Astrocyte (in vitro differentiated cells and primary cell): ENCODE data around the gene CYGB. TPM values are rescaled to one million over a fixed set of nuclear protein-coding genes. Genes with fewer than 3 reads are reported as not detected.

Source experiments
- DNase-seq: peaks from one replicate; pipeline ENCODE4 v3.0.0-alpha.2; 2010; ENCODE audit warnings: low read depth
- FAIRE-seq: peaks from 2 replicates; lab custom pipeline; 2011; peaks lifted over from hg19 to GRCh38; lab: Jason Lieb, UNC
- H2AFZ ChIP-seq: 2 replicates; pipeline ENCODE4 v1.6.0; 2012; ENCODE audit warnings: low read depth, low read length, inconsistent platforms
- H3K27ac ChIP-seq: 2 replicates; pipeline ENCODE4 v1.5.1; 2011; ENCODE audit warnings: low read depth, low read length, inconsistent platforms
- H3K27me3 ChIP-seq: 2 replicates; pipeline ENCODE4 v1.6.0; 2011; ENCODE audit warnings: low read length, inconsistent platforms; ENCODE audit not compliant: insufficient read depth
- H3K36me3 ChIP-seq: 2 replicates; pipeline ENCODE4 v1.5.1; 2011; ENCODE audit warnings: low read length, inconsistent platforms; ENCODE audit not compliant: insufficient read depth
- H3K4me1 ChIP-seq: 2 replicates; pipeline ENCODE4 v1.5.1; 2011; ENCODE audit warnings: low read length, inconsistent platforms; ENCODE audit not compliant: insufficient read depth
- H3K4me2 ChIP-seq: 2 replicates; pipeline ENCODE4 v1.6.0; 2012; ENCODE audit warnings: low read length, inconsistent platforms
- H3K4me3 ChIP-seq: 2 replicates; pipeline ENCODE4 v1.5.1; 2011; ENCODE audit warnings: low read depth, mild to moderate bottlenecking, low read length, inconsistent platforms; ENCODE audit not compliant: insufficient read depth
- H3K79me2 ChIP-seq: 2 replicates; pipeline ENCODE4 v1.6.0; 2012; ENCODE audit warnings: mild to moderate bottlenecking, low read length, inconsistent platforms; ENCODE audit not compliant: insufficient read depth
- H3K9ac ChIP-seq: 2 replicates; pipeline ENCODE4 v1.6.0; 2012; ENCODE audit warnings: mild to moderate bottlenecking, low read length, inconsistent platforms
- H3K9me3 ChIP-seq: 2 replicates; pipeline ENCODE4 v1.5.1; 2012; ENCODE audit warnings: low read depth, mild to moderate bottlenecking, low read length, inconsistent platforms; ENCODE audit not compliant: insufficient read depth
- H4K20me1 ChIP-seq: 2 replicates; pipeline ENCODE4 v1.6.0; 2012; ENCODE audit warnings: low read length, inconsistent platforms; ENCODE audit not compliant: insufficient read depth
- H3K27ac Mint-ChIP-seq: one replicate; pipeline ENCODE4 v1.8.0; 2021; ENCODE audit warnings: mild to moderate bottlenecking, mixed read lengths; ENCODE audit not compliant: unreplicated experiment
- H3K27me3 Mint-ChIP-seq: one replicate; pipeline ENCODE4 v1.8.0; 2021; ENCODE audit warnings: low read depth, mixed read lengths; ENCODE audit not compliant: unreplicated experiment
- H3K36me3 Mint-ChIP-seq: one replicate; pipeline ENCODE4 v1.8.0; 2021; ENCODE audit warnings: low read depth, mixed read lengths; ENCODE audit not compliant: unreplicated experiment
- H3K4me1 Mint-ChIP-seq: one replicate; pipeline ENCODE4 v1.8.0; 2021; ENCODE audit warnings: low read depth, mixed read lengths; ENCODE audit not compliant: unreplicated experiment
- H3K4me3 Mint-ChIP-seq: one replicate; pipeline ENCODE4 v1.8.0; 2021; ENCODE audit warnings: mild to moderate bottlenecking, moderate library complexity, mixed read lengths; ENCODE audit not compliant: unreplicated experiment
- H3K9me3 Mint-ChIP-seq: one replicate; pipeline ENCODE4 v1.8.0; 2021; ENCODE audit warnings: mild to moderate bottlenecking, mixed read lengths; ENCODE audit not compliant: unreplicated experiment
- EZH2 ChIP-seq: IDR thresholded peaks from 2 replicates; pipeline ENCODE4 v1.6.1; 2012; ENCODE audit warnings: mild to moderate bottlenecking, low read length, inconsistent platforms; ENCODE audit not compliant: insufficient read depth
- total RNA-seq: library from RNA; stranded (reverse); gene quantifications from 2 replicates; pipeline ENCODE4 v1.2.1, GENCODE V29; 2021
- TF ChIP-seq, protein P1 (sequence below): IDR thresholded peaks from 2 replicates; pipeline ENCODE4 v1.5.1; 2011; ENCODE audit warnings: low read depth, mild to moderate bottlenecking, inconsistent platforms, low read length, moderate library complexity; ENCODE audit not compliant: insufficient read depth

The CYGB gene
- total RNA-seq, 1 donor from 2014 or later: 29.2 TPM

DNA sequence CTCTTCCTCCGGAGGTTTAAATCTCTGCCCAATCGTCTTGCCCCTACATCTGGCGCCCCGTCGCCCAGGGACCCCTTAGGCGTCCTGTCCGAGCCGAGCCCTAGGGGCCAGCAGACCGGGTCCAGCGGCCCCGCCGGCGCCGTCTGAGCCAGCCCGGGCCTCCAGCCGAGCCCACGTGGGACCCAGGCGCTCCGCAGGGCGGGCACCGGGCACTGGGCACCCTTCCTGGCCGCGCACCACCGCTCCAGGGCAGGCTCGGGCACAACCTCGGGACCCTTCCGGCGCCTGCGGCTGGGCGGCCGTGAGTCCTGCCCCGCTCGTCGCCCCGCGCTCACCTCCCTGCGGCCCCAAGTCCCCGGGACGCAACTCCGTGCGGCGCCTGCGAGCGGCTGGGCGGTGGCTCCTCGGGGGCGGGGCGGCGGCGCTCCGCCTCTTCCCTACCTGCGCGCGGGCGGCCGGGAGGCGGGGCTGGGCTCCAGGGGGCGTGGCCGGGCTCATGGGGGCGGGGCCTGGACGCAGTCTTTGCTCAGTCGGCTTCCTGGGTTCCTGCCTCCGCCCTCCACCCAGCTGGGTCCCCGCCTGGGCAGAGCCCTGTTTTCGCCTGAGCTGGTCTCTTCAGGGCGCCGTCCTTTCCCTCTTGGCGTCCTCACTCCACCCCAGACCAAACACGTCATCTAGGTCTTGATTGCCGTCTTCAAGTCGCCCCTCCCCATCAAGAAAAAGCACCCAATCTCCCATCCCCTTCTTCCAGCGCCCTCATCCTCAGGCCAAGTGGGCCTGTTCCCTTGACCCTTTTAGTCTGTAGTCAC lies 36.3 kb downstream of the CYGB start, which contains the start of gene RHBDF2:
Gene RHBDF2, minus strand, starts transcription at position 406 of the 809 bp plus-strand sequence. CDS start 19,899 bp downstream, outside the sequence.
- Histone ChIP-seq H3K27me3 (no peaks in the 10 kb centered on the region), H4K20me1 (peaks cover 8% of the 10 kb centered on the region), H3K9me3 (no peaks in the 10 kb centered on the region), H3K4me1 (peaks cover 40% of the 10 kb centered on the region), H3K4me3 (peak within 1 kb of the TSS; percentile 71), H3K9ac (peak within 1 kb of the TSS; percentile 79), H3K79me2 (peaks cover 34% of the 10 kb centered on the region), H3K4me2 (peak within 1 kb of the TSS; percentile 99), H3K36me3 (no peaks in the 10 kb centered on the region), H2AFZ (peak within 1 kb of the TSS; percentile 97), H3K27ac (peak within 1 kb of the TSS; percentile 42)
- peaks cover 3% of the 10 kb centered on the region for H3K27me3 Mint-ChIP-seq
- peaks cover 21% of the 10 kb centered on the region for H3K4me1 Mint-ChIP-seq
- no peaks in the 10 kb centered on the region for H3K9me3 Mint-ChIP-seq
- DNase-seq (peak; percentile 43), FAIRE-seq (no peak)
- H3K36me3 Mint-ChIP-seq: peaks cover 2% of the 10 kb centered on the region
- H3K27ac Mint-ChIP-seq: peak within 1 kb of the TSS; percentile 75
- peak within 1 kb of the TSS; percentile 89 for H3K4me3 Mint-ChIP-seq
- TF ChIP-seq EZH2: no peak
- TF ChIP-seq, protein P1, sequence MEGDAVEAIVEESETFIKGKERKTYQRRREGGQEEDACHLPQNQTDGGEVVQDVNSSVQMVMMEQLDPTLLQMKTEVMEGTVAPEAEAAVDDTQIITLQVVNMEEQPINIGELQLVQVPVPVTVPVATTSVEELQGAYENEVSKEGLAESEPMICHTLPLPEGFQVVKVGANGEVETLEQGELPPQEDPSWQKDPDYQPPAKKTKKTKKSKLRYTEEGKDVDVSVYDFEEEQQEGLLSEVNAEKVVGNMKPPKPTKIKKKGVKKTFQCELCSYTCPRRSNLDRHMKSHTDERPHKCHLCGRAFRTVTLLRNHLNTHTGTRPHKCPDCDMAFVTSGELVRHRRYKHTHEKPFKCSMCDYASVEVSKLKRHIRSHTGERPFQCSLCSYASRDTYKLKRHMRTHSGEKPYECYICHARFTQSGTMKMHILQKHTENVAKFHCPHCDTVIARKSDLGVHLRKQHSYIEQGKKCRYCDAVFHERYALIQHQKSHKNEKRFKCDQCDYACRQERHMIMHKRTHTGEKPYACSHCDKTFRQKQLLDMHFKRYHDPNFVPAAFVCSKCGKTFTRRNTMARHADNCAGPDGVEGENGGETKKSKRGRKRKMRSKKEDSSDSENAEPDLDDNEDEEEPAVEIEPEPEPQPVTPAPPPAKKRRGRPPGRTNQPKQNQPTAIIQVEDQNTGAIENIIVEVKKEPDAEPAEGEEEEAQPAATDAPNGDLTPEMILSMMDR: no peak

DNA sequence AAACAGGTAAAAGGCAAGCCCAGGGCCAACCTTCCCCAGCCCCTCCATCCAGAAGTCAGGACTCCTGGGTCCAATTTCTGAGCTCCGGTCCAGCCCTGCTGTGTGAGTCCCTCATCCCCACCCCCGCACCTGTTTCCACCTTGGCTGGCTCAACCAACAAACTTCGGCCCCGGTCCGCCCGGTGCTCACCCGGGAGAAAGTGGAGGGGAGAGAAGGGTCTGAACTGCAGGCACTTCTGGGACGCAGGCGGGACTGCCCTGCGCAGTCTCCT lies 36.8 kb downstream of the CYGB start:
- peak overlapping the region; percentile 79 for H3K9ac ChIP-seq
- peaks cover 40% of the 10 kb centered on the region for H3K4me1 ChIP-seq
- H3K27me3 Mint-ChIP-seq: peaks cover 3% of the 10 kb centered on the region
- no peak for TF ChIP-seq EZH2
- TF ChIP-seq, protein P1: no peak
- H3K36me3 Mint-ChIP-seq: peaks cover 2% of the 10 kb centered on the region
- H2AFZ ChIP-seq: peak overlapping the region; percentile 86
- H3K4me1 Mint-ChIP-seq: peaks cover 21% of the 10 kb centered on the region
- peak overlapping the region; percentile 99 for H3K4me2 ChIP-seq
- H3K36me3 ChIP-seq: no peaks in the 10 kb centered on the region
- H3K4me3 Mint-ChIP-seq: peak overlapping the region; percentile 89
- no peaks in the 10 kb centered on the region for H3K27me3 ChIP-seq
- DNase-seq (no peak), FAIRE-seq (no peak)
- H3K27ac Mint-ChIP-seq: peak overlapping the region; percentile 41
- H3K9me3 ChIP-seq: no peaks in the 10 kb centered on the region
- peaks cover 39% of the 10 kb centered on the region for H3K79me2 ChIP-seq
- peaks cover 14% of the 10 kb centered on the region for H4K20me1 ChIP-seq
- H3K9me3 Mint-ChIP-seq: no peaks in the 10 kb centered on the region
- peak overlapping the region; percentile 71 for H3K4me3 ChIP-seq
- H3K27ac ChIP-seq: no peak overlapping the region
